Immature natural killer cell (primary cell): ENCODE results near the gene TUBB3. TPM values are rescaled to one million over a fixed set of nuclear protein-coding genes. Genes with fewer than 3 reads are reported as not detected.

Experiments
- DNase-seq, 3 donors: peaks; one replicate each; pipeline ENCODE4 v3.0.0; 2022; ENCODE audit warnings: mixed read lengths in 1 of 3
- H3K27ac Mint-ChIP-seq, 6 donors: one replicate each; pipeline ENCODE4 v1.8.0; 2020; ENCODE audit warnings: mixed read lengths in 6 of 6, mild to moderate bottlenecking in 5 of 6, inconsistent platforms in 4 of 6, moderate library complexity in 3 of 6
- H3K27me3 Mint-ChIP-seq, 3 donors: one replicate each; pipeline ENCODE4 v1.8.0; 2020 to 2021; ENCODE audit warnings: low read depth in 3 of 3, mild to moderate bottlenecking in 3 of 3, mixed read lengths in 3 of 3, moderate library complexity in 3 of 3, inconsistent platforms in 1 of 3
- H3K36me3 Mint-ChIP-seq, 3 donors: one replicate each; pipeline ENCODE4 v1.8.0; 2020; ENCODE audit warnings: mixed read lengths in 3 of 3, inconsistent platforms in 2 of 3, mild to moderate bottlenecking in 2 of 3
- H3K4me1 Mint-ChIP-seq, 2 donors: one replicate each; pipeline ENCODE4 v1.8.0; 2020; ENCODE audit warnings: inconsistent platforms in 2 of 2, mild to moderate bottlenecking in 2 of 2, mixed read lengths in 2 of 2, moderate library complexity in 1 of 2
- H3K4me3 Mint-ChIP-seq, 5 donors: one replicate each; pipeline ENCODE4 v1.8.0; 2020; ENCODE audit warnings: mild to moderate bottlenecking in 5 of 5, mixed read lengths in 5 of 5, inconsistent platforms in 3 of 5, moderate library complexity in 3 of 5
- H3K9me3 Mint-ChIP-seq, 6 donors: one replicate each; pipeline ENCODE4 v1.8.0; 2020; ENCODE audit warnings: mild to moderate bottlenecking in 6 of 6, mixed read lengths in 6 of 6, inconsistent platforms in 4 of 6, moderate library complexity in 3 of 6
- polyA plus RNA-seq, 3 donors: library from polyadenylated mRNA; unstranded; fragments of 300-500 nt; fragmentation: Illumina TruSeq; gene quantifications; one replicate each; pipeline ENCODE4 v1.2.3, GENCODE V29; 2021

The TUBB3 gene
- polyA plus RNA-seq, 3 donors from 2014 or later: not detected

DNA sequence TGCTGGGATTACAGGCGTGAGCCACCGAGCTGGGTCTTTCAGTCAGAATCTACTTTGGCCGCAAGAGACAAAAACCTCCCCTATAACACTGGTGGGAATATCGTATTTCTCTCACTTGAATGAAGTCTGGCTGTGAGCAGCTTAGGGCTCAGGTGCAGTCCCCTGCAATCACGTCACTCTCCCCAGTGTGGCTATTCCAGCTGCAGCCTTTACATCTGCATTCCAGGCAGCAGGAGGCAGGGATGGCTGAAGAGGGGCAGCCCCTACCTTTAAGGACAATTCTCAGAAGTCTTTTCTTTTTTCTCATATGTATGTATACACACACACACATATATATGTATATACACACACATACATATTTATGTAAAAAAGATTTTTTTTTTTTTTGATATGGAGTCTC lies 28.4 kb downstream of the TUBB3 start:
- peaks cover 14% of the 10 kb centered on the region in 2 donors for H3K4me1 Mint-ChIP-seq
- H3K36me3 Mint-ChIP-seq: peaks cover 3% of the 10 kb centered on the region in 3 donors
- H3K4me3 Mint-ChIP-seq: peak overlapping the region in 2 of 5 donors; percentile 57 to 59
- H3K9me3 Mint-ChIP-seq: peaks cover 0 to 2% (median 0%) of the 10 kb centered on the region in 6 donors
- H3K27ac Mint-ChIP-seq: no peak overlapping the region
- peaks cover 3 to 5% (median 5%) of the 10 kb centered on the region in 3 donors for H3K27me3 Mint-ChIP-seq
- no peak for DNase-seq

DNA sequence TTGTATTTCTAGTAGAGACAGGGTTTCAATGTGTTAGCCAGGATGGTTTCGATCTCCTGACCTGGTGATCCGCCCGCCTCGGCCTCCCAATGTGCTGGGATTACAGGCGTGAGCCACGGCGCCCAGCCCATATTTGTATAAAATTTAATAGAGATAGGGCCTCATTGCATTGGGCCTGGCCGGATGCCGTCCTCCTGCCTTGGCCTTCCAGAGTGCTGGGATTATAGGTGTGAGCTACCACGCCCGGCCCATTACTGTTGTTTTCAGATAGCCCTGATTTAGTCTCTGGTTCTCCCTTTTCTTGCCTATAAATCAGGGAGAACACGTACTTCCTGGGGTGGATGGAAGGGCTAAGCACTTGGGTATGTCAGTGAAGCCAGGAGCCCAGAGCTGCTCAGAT lies 28.9 kb downstream of the TUBB3 start:
- peaks cover 14% of the 10 kb centered on the region in 2 donors for H3K4me1 Mint-ChIP-seq
- peaks cover 0 to 2% (median 0%) of the 10 kb centered on the region in 6 donors for H3K9me3 Mint-ChIP-seq
- peaks cover 3% of the 10 kb centered on the region in 3 donors for H3K36me3 Mint-ChIP-seq
- H3K4me3 Mint-ChIP-seq: no peak overlapping the region
- no peak overlapping the region for H3K27ac Mint-ChIP-seq
- DNase-seq: no peak
- H3K27me3 Mint-ChIP-seq: peaks cover 3 to 5% (median 5%) of the 10 kb centered on the region in 3 donors

DNA sequence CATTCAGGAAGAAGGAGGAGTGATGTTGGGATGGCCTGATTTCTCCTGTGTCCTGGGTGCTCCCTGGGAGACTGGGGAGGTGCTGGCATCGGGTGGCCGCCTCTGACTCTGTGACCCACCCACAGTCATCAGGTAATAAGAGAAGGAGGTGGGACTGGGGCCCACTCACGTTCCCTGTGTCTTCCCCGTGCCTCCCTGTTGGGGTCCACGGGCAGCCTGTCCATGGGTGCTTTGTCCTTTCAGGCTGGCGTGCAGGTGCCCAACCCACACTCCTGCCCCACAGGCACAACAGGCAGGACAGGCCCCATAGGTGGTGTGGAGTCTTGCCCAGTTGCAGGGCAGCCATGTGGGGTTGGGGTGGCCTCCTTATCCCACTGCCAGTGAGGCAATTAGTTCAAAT lies 29.4 kb downstream of the TUBB3 start:
- DNase-seq: no peak
- H3K36me3 Mint-ChIP-seq: peaks cover 3% of the 10 kb centered on the region in 3 donors
- no peak overlapping the region for H3K4me3 Mint-ChIP-seq
- H3K4me1 Mint-ChIP-seq: peaks cover 12% of the 10 kb centered on the region in 2 donors
- H3K9me3 Mint-ChIP-seq: peaks cover 0 to 2% (median 0%) of the 10 kb centered on the region in 6 donors
- peaks cover under 1 to 5% (median 3%) of the 10 kb centered on the region in 3 donors for H3K27me3 Mint-ChIP-seq
- H3K27ac Mint-ChIP-seq: no peak overlapping the region

DNA sequence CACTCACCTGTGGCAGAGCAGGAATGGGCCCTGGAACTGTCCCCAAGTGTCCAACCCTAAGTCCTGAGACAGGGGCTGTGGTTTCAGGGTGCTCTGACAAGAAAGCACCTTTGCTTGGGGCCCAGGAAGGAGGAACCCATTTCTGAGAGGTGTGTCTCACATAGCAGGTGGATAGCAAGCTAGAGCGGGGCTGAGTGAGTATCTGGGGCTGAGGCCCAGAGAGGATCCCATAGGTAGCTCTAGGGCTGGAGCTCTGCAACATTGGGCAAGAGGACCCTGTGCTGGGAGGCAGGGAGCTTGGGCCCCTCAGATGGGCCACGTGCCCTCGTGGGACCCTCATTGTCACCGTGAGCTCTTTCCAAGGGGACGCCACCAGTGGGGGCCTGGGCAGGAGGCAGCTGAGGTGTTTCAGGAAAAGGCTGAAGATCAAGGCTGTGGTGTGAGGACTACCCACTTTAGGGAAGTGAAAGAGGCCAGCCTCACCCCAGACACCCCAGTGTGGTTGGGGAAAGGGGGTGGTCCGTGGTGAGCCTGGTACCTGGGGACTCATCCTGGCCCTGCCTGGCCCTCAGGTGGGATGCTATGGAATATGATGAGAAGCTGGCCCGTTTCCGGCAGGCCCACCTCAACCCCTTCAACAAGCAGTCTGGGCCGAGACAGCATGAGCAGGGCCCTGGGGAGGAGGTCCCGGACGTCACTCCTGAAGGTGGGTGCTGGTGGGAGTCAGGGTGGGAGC lies 30.7 kb downstream of the TUBB3 start:
- Mint-ChIP-seq H3K27ac (no peak overlapping the region), H3K4me1 (peaks cover 9 to 10% of the 10 kb centered on the region in 2 donors), H3K9me3 (peaks cover 0 to 2% (median 0%) of the 10 kb centered on the region in 6 donors), H3K4me3 (no peak overlapping the region), H3K36me3 (peaks cover 5 to 14% (median 10%) of the 10 kb centered on the region in 3 donors), H3K27me3 (peaks cover 0 to 2% (median 0%) of the 10 kb centered on the region in 3 donors)
- DNase-seq: no peak

DNA sequence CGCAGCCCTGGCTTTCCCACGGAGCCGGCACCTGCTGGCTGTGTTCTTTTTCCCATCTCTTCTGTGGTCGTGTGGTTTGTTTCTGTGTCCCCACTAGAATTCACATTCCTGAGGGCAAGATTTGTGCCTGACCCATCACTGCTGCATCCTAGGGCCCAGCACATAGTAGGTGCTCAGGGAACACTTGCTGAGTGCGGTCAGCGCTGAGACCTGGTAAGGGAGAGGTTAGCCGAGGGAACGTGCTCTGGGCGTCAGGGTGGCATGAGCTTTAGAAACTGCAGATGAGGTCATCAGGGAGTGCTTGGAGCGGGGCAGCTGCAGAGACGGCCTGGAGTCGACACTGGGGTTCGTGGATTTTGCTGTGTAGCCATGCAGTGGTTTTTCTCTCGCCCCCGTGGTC lies 31.3 kb downstream of the TUBB3 start:
- DNase-seq: no peak
- Mint-ChIP-seq H3K4me1 (peaks cover 9 to 10% of the 10 kb centered on the region in 2 donors), H3K4me3 (no peak overlapping the region), H3K27ac (peak overlapping the region in 1 of 6 donors; percentile 54), H3K27me3 (peaks cover 0 to 2% (median 0%) of the 10 kb centered on the region in 3 donors), H3K9me3 (peaks cover 0 to 2% (median 0%) of the 10 kb centered on the region in 6 donors), H3K36me3 (peaks cover 11 to 18% (median 11%) of the 10 kb centered on the region in 3 donors)

DNA sequence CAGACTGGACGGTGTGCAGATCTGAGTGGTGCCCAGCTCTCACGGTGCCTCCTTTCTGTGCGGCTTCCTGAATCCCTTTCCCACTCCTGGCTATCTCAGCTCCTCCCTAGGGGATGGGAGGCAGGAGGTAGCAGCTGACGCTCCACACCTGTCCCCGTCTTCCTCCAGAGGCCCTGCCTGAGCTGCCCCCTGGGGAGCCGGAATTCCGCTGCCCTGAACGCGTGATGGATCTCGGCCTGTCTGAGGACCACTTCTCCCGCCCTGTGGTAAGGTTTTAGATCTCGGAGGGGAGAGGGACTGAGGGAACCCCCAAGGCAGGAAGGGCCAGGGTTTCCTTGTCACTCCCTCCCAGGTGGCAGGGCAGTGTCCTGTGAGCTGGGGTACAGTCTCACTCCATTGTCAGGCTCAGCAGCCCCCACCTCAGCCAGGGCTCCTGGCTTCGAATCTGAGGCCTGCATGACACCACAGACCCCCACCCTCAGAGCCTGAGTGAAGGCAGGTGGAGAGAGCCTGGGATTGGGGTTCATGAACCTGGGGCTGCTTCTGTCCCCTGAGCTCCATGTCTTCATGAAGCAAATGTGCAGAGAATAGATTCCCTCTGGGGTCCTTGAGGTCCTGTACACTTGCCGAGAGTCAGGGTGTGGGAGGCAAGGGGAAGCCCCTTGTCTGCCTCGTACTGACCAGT lies 32.0 kb downstream of the TUBB3 start:
- H3K9me3 Mint-ChIP-seq: no peaks in the 10 kb centered on the region
- H3K27ac Mint-ChIP-seq: no peak overlapping the region
- peaks cover 2 to 5% of the 10 kb centered on the region in 2 donors for H3K4me1 Mint-ChIP-seq
- peaks cover 11 to 23% (median 11%) of the 10 kb centered on the region in 3 donors for H3K36me3 Mint-ChIP-seq
- H3K27me3 Mint-ChIP-seq: peaks cover 0 to 2% (median under 1%) of the 10 kb centered on the region in 3 donors
- H3K4me3 Mint-ChIP-seq: no peak overlapping the region
- no peak for DNase-seq

DNA sequence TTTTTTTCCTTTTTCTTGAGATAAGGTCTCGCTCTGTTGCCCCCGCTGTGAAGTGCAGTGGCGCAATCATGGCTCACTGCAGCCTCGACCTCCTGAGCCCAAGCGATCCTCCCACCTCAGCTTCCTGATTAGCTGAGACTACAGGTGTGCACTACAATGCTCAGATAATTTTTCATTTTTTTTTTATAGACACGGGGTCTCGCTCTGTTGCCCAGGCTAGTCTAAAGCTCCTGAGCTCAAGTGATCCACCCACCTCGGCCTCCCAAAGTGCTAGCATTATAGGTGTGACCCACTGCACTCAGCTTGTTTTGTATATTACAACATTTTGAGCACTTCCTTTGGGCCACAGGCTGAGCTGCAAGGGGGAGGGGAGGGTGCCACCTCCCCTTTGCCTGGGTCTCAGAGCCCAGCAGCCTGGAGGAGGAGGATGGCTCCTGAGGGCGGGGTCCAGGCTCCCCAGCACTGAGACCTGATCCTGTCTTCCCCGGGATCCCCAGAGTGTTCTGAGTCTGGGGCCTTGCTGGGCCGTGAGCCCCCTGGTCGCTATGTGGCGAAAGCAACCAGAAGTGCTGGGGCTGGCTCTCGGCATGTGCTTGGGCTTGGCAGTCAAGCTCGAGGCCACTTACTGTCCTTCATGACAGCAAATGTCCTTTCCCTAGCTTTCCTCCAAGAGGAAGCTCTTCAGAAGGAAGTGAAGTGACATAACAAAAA lies 33.5 kb downstream of the TUBB3 start:
- Mint-ChIP-seq H3K9me3 (no peaks in the 10 kb centered on the region), H3K36me3 (peaks cover 11 to 25% (median 11%) of the 10 kb centered on the region in 3 donors), H3K27me3 (peaks cover 0 to 3% (median 2%) of the 10 kb centered on the region in 3 donors), H3K4me3 (no peak overlapping the region), H3K27ac (no peak overlapping the region), H3K4me1 (peaks cover 0 to 4% of the 10 kb centered on the region in 2 donors)
- no peak for DNase-seq

DNA sequence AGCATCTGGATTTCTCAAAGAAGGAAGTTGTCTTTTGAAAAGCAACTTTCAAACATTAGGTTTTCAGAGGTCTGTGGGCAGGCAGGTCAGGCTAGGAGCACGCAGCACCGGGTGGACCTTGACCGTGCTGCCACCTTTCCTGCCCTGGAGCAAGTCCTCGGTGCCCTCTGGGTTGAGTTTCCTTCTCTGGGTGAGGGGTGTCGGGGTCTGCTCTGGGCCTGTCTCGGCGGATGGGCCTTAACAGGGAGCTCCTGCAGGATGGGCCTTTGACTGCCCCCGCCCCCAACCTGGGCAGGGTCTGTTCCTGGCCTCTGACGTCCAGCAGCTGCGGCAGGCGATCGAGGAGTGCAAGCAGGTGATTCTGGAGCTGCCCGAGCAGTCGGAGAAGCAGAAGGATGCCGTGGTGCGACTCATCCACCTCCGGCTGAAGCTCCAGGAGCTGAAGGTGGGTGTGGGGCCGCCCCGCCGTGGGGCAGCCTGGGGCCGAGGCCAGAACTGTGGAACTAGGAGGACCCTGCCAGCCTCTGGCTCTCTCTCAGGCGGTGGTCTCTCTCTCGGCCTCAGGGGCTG lies 34.2 kb downstream of the TUBB3 start:
- no peak overlapping the region for H3K27ac Mint-ChIP-seq
- no peak overlapping the region for H3K4me3 Mint-ChIP-seq
- H3K9me3 Mint-ChIP-seq: no peaks in the 10 kb centered on the region
- H3K27me3 Mint-ChIP-seq: peaks cover 0 to 3% (median 2%) of the 10 kb centered on the region in 3 donors
- DNase-seq: no peak
- peaks cover 11 to 25% (median 11%) of the 10 kb centered on the region in 3 donors for H3K36me3 Mint-ChIP-seq
- peaks cover 0 to 4% of the 10 kb centered on the region in 2 donors for H3K4me1 Mint-ChIP-seq

DNA sequence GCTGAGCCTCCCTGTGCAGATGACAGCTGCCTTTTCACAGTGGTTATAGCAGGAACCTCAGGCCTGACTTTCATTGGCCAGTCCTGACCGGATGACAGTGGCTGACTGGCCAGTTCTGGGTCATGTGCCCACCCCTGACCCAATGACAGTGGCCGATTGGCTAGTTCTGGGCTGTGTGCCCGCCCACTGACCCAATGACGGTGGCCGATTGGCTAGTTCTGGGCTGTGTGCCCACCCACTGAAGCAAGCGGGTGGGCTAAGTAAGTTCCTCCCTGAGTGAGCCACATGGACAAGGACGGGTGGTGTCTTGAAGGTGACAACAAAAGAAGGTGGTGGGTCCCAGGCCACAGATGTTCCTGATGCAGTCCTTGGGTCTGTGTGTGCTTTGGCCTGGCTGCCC lies 34.9 kb downstream of the TUBB3 start:
- Mint-ChIP-seq H3K9me3 (no peaks in the 10 kb centered on the region), H3K27ac (no peak overlapping the region), H3K27me3 (peaks cover 0 to 3% (median under 1%) of the 10 kb centered on the region in 3 donors), H3K36me3 (peaks cover 11 to 25% (median 11%) of the 10 kb centered on the region in 3 donors), H3K4me3 (no peak overlapping the region), H3K4me1 (peaks cover 0 to 4% of the 10 kb centered on the region in 2 donors)
- no peak for DNase-seq

DNA sequence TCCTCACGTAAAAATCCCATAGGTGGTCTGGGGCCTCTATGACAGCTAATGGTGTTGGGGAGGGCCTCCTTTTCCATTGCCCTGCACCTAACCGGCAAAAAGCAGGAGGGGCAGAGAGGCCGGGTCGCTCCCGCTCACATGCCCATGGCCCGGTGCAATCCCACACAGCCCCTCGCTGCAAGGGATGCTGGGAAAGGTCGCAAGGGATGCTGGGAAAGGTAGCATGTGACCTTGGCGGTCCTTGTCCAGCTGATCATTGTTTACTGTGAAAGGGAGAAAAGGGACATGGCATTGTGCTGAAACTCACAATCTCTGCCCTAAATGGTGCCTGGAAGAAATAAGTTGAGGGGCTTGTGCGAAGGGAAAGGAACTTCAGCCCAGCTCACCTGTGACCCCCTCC lies 35.5 kb downstream of the TUBB3 start:
- no peaks in the 10 kb centered on the region for H3K9me3 Mint-ChIP-seq
- no peak for DNase-seq
- peaks cover 0 to 3% (median 0%) of the 10 kb centered on the region in 3 donors for H3K27me3 Mint-ChIP-seq
- no peak overlapping the region for H3K4me3 Mint-ChIP-seq
- peak overlapping the region in 1 of 6 donors; percentile 55 for H3K27ac Mint-ChIP-seq
- peaks cover 11 to 27% (median 11%) of the 10 kb centered on the region in 3 donors for H3K36me3 Mint-ChIP-seq
- peaks cover 0 to 5% of the 10 kb centered on the region in 2 donors for H3K4me1 Mint-ChIP-seq

DNA sequence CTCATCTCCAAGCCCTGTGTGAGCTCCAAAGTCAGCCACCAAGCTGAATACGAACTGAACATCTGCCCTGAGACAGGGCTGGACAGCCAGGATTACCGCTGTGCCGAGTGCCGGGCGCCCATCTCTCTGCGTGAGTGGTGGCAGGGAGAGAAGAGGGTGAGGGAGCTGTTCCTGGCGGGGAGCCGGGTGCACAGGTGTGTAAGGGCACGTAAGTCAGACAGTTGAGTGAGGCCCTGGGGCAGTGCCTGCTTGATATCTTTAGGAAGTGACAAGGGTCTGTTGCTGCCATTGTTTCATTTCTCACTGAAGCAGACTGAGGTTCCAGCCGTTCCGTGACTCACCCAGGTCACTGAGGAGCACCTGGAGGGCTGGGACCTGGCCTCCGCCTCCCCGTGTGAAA lies 37.8 kb downstream of the TUBB3 start:
- peaks cover 0 to 3% (median 0%) of the 10 kb centered on the region in 3 donors for H3K27me3 Mint-ChIP-seq
- H3K4me1 Mint-ChIP-seq: peaks cover 0 to 5% of the 10 kb centered on the region in 2 donors

DNA sequence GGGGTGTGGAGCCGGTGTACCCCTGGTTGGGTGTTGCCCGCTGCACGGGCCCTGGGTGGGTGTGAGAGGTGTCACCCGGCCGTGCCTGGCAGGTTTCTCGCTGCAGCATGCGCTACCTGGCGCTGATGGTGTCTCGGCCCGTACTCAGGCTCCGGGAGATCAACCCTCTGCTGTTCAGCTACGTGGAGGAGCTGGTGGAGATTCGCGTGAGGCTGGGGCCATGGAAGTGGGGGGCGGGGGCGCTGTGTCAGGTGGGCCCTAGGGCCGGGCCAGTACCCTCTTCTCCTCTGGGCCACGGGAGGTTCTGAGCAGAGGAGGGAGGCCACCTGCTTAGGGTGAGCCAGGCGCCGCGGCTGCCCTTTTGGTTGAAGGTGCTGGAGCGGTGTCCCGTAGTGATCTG lies 38.8 kb downstream of the TUBB3 start:
- DNase-seq: no peak
- peaks cover 7 to 25% (median 8%) of the 10 kb centered on the region in 3 donors for H3K36me3 Mint-ChIP-seq
- H3K9me3 Mint-ChIP-seq: no peaks in the 10 kb centered on the region
- H3K27me3 Mint-ChIP-seq: peaks cover 0 to 3% (median 0%) of the 10 kb centered on the region in 3 donors
- peaks cover 0 to 5% of the 10 kb centered on the region in 2 donors for H3K4me1 Mint-ChIP-seq
- no peak overlapping the region for H3K27ac Mint-ChIP-seq
- no peak overlapping the region for H3K4me3 Mint-ChIP-seq

More for the DNA sequence above, 37.8 kb downstream of the TUBB3 start:
- Mint-ChIP-seq H3K9me3 (no peaks in the 10 kb centered on the region), H3K27ac (no peak overlapping the region), H3K4me3 (no peak overlapping the region), H3K36me3 (peaks cover 7 to 25% (median 8%) of the 10 kb centered on the region in 3 donors)
- DNase-seq: no peak

DNA sequence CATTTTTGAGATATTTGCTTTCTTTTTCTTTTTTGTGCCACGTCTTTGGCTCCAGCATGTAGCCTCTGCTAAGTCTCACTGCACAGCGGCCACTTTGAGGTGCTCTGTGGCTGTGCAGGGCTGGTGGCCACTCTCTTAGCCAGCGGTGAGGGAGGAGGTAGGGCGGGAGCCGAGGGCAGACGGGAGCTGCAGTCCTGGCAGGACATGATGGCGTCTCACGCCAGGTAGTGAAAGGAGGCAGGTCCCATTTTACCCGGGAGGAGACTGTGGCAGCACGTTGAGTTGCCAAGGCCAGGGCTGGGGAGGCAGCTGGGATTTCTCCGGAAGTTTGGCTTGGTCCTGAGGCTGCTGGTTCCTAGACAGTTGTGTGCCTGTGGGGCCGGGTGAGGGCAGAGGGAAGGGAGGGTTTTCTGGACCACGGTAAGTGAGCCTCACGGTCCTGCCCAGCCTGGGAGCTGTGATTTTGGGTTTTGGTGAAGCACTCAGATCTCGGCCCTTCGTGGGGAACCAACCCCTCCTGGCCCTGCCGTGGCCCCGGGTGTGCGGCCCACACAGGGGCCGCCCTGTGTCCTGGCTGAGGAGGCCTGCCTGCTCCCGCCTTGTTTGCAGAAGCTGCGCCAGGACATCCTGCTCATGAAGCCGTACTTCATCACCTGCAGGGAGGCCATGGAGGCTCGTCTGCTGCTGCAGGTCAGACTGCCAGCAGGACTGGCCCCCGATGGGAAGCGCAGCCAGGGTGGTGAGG lies 39.8 kb downstream of the TUBB3 start:
- Mint-ChIP-seq H3K27ac (no peak overlapping the region), H3K9me3 (no peaks in the 10 kb centered on the region), H3K36me3 (peaks cover 7 to 23% (median 8%) of the 10 kb centered on the region in 3 donors), H3K27me3 (peaks cover 0 to 3% (median 0%) of the 10 kb centered on the region in 3 donors), H3K4me3 (no peak overlapping the region), H3K4me1 (peaks cover 0 to 5% of the 10 kb centered on the region in 2 donors)
- no peak for DNase-seq
